Spinal cord (tissue), 10 donors: Measurements from ENCODE around the gene PLCL2. TPM values are rescaled to one million over a fixed set of nuclear protein-coding genes. Genes with fewer than 3 reads are reported as not detected.

Experiments
- DNase-seq, 6 donors: peaks; one replicate each; pipeline versions ENCODE4 v3.0.0 to v3.0.0-alpha.2; 2013 to 2015; ENCODE audit warnings: low spot score in 6 of 6, low read depth in 4 of 6
- H3K27ac ChIP-seq: one replicate; pipeline ENCODE4 v1.5.1; 2013; ENCODE audit warnings: low read depth, low read length, control low read depth
- H3K27me3 ChIP-seq: one replicate; pipeline ENCODE4 v1.6.1; 2013; ENCODE audit warnings: low read length; ENCODE audit not compliant: control insufficient read depth, insufficient read depth
- H3K36me3 ChIP-seq: one replicate; pipeline ENCODE4 v1.6.1; 2013; ENCODE audit warnings: low read length; ENCODE audit not compliant: control insufficient read depth, insufficient read depth
- H3K4me1 ChIP-seq: one replicate; pipeline ENCODE4 v1.6.1; 2013; ENCODE audit warnings: low read length; ENCODE audit not compliant: control insufficient read depth, insufficient read depth
- H3K4me3 ChIP-seq: one replicate; pipeline ENCODE4 v1.5.1; 2013; ENCODE audit warnings: low read depth, low read length, control low read depth
- H3K9me3 ChIP-seq: one replicate; pipeline ENCODE4 v1.6.1; 2013; ENCODE audit warnings: low read length; ENCODE audit not compliant: control insufficient read depth, insufficient read depth
- WGBS: methylation state at CpG from one replicate; pipeline ENCODE4 v1.1.5; 2013; ENCODE audit warnings: missing lambda C conversion rate; ENCODE audit not compliant: insufficient coverage; 5-methylcytosine and 5-hydroxymethylcytosine counted together
- polyA plus RNA-seq, 2 donors: library from polyadenylated mRNA; unstranded; fragments of 120-200 nt; gene quantifications; one replicate each; pipeline ENCODE4 v1.2.1, GENCODE V29; 2013; ENCODE audit not compliant: insufficient read length in 2 of 2
- total RNA-seq, 2 donors: library from RNA; depleted of rRNA in 1 of 2; stranded (reverse); fragments of 120-200 nt in 1 of 2; fragments of >200 nt in 1 of 2; gene quantifications; one replicate each; pipeline versions ENCODE4 v1.2.3 to v1.2.4, GENCODE V29; 2013 to 2014
- donor health status: healthy.

PLCL2 gene
- total and polyA plus RNA-seq, 4 donors = 17.1 to 57.5 (median 23.9) TPM

DNA sequence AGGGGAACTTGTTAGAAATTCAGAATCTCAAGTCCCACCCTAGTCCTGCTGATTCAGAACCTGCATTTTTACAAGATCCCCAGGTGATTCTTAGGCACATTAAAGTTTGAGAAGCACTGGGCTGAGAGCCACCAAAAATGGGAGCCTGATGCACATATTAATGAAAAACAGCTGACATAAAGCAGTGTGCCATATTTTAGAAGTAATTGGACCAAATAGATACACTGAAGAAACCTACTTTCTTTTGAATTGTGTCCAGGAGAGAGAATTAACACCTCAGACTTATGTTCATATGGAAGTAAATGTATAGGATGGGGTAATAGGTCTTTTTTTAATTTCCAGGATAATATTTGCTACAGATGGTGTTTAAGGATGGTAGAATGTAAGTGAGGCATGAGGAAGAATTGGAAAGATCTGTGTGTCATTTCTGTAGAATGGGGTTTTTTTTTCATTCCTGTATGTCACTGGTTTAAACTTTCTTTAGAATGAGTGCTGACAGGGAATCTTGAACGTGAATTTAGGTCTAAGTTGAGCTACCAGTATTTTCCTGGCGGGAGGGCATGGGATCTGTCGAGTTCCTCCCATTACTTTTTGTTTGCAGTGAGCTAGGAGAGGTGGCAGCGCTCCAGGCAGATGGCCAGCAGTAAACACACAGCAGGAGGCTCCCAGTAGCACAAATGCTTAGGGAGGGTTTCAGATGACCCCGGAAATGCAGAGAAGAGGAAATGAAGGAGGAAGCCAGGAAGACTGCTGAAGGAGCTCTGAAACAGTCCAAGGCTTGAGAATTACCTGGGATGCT lies 185.6 kb downstream of the PLCL2 start:
- WGBS = 16% methylated on average over 4 of the region's 5 CpGs
- Histone ChIP-seq H3K27me3 (no peaks in the 10 kb centered on the region), H3K36me3 (no peaks in the 10 kb centered on the region), H3K4me3 (no peak overlapping the region), H3K4me1 (peaks cover 3% of the 10 kb centered on the region), H3K9me3 (no peaks in the 10 kb centered on the region), H3K27ac (no peak overlapping the region)
- peak in 3 of 6 donors; percentile 14 to 78 (median 53) for DNase-seq

- Histone ChIP-seq H3K36me3 (no peaks in the 10 kb centered on the region), H3K27ac (no peak overlapping the region), H3K4me3 (no peak overlapping the region), H3K4me1 (peaks cover 10% of the 10 kb centered on the region), H3K27me3 (no peaks in the 10 kb centered on the region), H3K9me3 (no peaks in the 10 kb centered on the region)
- no peak for DNase-seq
- no CpG with 5 or more reads among the region's 1 CpG for WGBS
Observed at GRCh38 chr3:17074559-17074958, 189.8 kb downstream of the PLCL2 start.

DNA sequence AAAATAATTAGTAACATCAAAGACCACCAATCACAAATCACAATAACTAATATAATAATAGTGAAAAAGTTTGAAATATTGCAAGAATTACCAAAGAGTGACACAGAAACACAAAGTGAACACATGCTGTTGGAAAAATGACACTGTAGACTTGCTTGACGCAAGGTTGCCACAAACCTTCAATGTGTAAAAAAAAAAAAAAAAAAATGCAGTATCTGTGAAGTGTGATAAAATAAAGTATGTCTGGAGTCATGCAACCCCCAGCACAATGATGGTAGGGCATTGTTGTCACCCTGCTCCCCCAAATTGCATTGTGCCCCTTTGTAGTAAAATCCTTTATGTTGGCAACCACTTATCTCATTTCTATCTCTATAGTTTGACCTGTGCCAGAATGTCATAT lies 190.6 kb downstream of the PLCL2 start:
- Histone ChIP-seq H3K4me1 (peaks cover 10% of the 10 kb centered on the region), H3K27ac (no peak overlapping the region), H3K4me3 (no peak overlapping the region), H3K27me3 (no peaks in the 10 kb centered on the region), H3K9me3 (no peaks in the 10 kb centered on the region), H3K36me3 (no peaks in the 10 kb centered on the region)
- no peak for DNase-seq
- no CpG with 5 or more reads among the region's 1 CpG for WGBS

DNA sequence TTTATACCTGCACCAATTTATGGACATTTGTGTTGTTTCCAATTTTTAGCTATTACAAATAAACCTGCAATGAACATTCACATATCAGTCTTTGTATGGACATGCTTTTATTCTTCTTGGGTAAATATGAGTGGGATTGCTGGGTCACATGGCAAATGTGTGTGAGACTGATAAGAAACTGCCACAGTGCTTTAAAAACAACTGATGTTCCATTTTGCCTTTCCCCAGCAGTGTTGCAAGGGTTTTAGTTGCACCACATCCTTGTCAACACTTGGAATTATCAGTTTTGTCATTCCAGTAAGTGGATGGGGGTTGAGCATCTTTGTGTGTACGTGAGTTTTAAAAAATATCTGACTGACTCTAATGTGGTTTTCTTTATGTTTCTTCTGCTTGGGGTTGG lies 191.2 kb downstream of the PLCL2 start:
- H3K36me3 ChIP-seq = no peaks in the 10 kb centered on the region
- H3K4me1 ChIP-seq = peaks cover 7% of the 10 kb centered on the region
- H3K27me3 ChIP-seq = no peaks in the 10 kb centered on the region
- H3K4me3 ChIP-seq = no peak overlapping the region
- no CpG with 5 or more reads among the region's 1 CpG for WGBS
- H3K27ac ChIP-seq = no peak overlapping the region
- DNase-seq = no peak
- no peaks in the 10 kb centered on the region for H3K9me3 ChIP-seq

DNA sequence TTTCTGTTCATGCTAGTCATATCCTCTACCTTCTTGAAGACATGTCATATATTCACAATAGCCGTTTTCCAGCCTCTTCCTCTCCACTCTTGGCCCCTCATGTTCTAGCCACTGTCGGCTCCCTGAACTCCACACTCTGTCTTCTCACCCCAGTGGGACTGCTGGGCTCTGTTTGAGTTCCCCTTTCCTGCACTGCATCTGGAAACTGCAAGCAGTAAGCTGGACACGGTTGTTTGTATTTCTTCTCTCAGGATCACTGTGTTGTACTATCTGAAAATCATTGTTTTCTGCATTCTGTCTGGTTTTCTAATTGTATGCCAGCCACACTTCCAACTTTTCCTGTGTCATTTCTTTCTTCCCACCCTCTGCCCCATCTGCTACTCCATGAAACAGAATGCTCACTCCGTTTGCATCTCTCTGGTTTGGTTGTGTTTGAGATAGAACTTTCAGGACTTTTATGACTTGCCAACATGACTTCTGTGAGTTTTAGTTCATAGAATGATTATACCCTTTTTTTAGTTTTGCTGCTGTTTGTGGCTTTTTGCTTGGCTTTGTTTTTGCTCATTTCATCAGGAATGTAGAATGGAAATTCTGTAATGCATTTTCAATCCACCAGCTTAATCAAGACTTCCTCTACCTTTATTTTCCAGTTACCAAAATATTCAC lies 192.3 kb downstream of the PLCL2 start:
- 66% methylated on average over 2 of the region's 4 CpGs for WGBS
- H3K4me3 ChIP-seq = no peak overlapping the region
- H3K9me3 ChIP-seq = no peaks in the 10 kb centered on the region
- no peaks in the 10 kb centered on the region for H3K27me3 ChIP-seq
- no peak for DNase-seq
- H3K27ac ChIP-seq = no peak overlapping the region
- peaks cover 7% of the 10 kb centered on the region for H3K4me1 ChIP-seq
- H3K36me3 ChIP-seq = no peaks in the 10 kb centered on the region

DNA sequence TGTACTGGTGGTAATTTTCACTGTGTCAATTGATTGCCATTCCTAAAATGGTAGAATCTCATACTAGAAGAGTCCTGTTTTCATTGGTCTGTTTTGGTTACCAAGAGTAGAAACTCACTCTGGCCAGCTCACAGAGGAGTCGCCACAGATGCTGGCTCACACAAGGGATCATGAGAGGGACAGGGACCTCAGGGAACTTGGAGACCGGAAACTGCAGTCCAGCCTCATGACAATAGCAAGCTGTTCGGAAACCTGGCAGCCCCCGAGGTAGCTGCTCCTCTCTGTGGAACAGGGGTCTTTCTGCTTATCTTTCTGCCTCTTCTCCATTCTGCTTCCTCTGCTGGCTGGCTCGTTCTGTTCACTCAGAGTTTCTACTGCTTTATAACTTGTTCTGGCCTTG lies 192.9 kb downstream of the PLCL2 start:
- Histone ChIP-seq H3K9me3 (no peaks in the 10 kb centered on the region), H3K27me3 (no peaks in the 10 kb centered on the region), H3K4me3 (no peak overlapping the region), H3K4me1 (peaks cover 7% of the 10 kb centered on the region), H3K36me3 (no peaks in the 10 kb centered on the region), H3K27ac (no peak overlapping the region)
- DNase-seq = no peak
- 79% methylated on average over 5 of the region's 5 CpGs for WGBS

DNA sequence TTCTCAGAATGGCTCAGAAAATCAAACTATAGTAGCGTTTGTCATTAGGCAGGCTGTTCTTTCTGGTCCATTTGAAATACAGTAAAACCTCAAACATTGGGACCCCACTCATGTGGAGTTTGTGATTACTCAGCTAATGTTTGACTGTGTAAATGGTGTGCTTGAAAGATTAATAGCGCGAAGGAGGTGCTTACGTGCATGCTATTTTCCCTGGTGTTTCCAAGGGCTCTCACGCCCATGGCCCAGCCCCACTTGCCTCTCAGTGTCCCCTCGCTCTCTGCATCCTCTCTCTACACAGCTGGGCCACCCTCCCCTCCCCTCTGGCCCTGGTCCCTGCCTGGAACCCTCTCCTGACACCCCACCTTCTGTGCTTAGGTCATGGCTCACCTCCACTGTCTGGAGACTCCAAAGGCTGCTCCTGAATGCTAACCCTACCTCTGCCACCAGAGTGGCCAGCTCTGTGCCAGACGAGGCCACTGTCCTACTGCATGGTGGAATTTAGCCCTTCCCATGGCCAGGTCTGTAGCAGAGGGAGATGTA lies 194.2 kb downstream of the PLCL2 start:
- Histone ChIP-seq H3K4me3 (no peak overlapping the region), H3K4me1 (peaks cover 7% of the 10 kb centered on the region), H3K9me3 (no peaks in the 10 kb centered on the region), H3K27ac (no peak overlapping the region), H3K27me3 (no peaks in the 10 kb centered on the region), H3K36me3 (no peaks in the 10 kb centered on the region)
- peak in 1 of 6 donors; percentile 65 for DNase-seq
- whole genome bisulfite sequencing = 92% methylated on average over 2 of the region's 7 CpGs

DNA sequence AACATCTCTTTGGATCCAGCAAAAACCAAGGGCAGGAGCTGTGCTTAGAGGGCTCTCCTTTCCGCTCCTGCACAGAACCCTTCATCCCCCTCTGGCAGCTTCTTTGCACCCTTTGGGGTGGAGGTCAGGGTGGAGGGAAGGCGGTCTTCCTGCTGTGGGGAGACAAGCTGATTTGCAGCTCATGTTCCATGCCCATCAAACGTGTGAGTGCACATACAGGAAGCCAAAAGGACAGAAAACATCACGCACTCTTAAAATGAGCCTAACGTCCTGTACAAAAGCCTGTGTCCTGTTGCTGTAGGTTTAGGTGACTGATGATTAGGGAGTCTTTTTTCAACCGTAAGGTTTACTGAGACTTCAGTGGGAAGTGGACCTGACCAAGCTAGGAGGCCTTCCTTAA lies 195.2 kb downstream of the PLCL2 start:
- no peak for DNase-seq
- H3K9me3 ChIP-seq = no peaks in the 10 kb centered on the region
- no peak overlapping the region for H3K4me3 ChIP-seq
- no peaks in the 10 kb centered on the region for H3K27me3 ChIP-seq
- peaks cover 7% of the 10 kb centered on the region for H3K4me1 ChIP-seq
- no CpG with 5 or more reads among the region's 6 CpGs for WGBS
- H3K27ac ChIP-seq = no peak overlapping the region
- H3K36me3 ChIP-seq = no peaks in the 10 kb centered on the region

GRCh38 chr3:17081520-17081919 lies 196.8 kb downstream of the PLCL2 start:
- 76% methylated on average over 2 of the region's 4 CpGs for WGBS
- DNase-seq = no peak
- no peaks in the 10 kb centered on the region for H3K36me3 ChIP-seq
- H3K4me3 ChIP-seq = no peak overlapping the region
- no peaks in the 10 kb centered on the region for H3K27me3 ChIP-seq
- H3K4me1 ChIP-seq = peaks cover 7% of the 10 kb centered on the region
- H3K9me3 ChIP-seq = no peaks in the 10 kb centered on the region
- no peak overlapping the region for H3K27ac ChIP-seq

- 100% methylated on average over 1 of the region's 4 CpGs for WGBS
- Histone ChIP-seq H3K4me3 (no peak overlapping the region), H3K4me1 (peaks cover 4% of the 10 kb centered on the region), H3K27ac (no peak overlapping the region), H3K27me3 (no peaks in the 10 kb centered on the region), H3K9me3 (no peaks in the 10 kb centered on the region), H3K36me3 (no peaks in the 10 kb centered on the region)
- no peak for DNase-seq
Observed at GRCh38 chr3:17087509-17087908, 202.8 kb downstream of the PLCL2 start.
